Ascending aorta (tissue), 2 donors: ENCODE data around the gene BCL2L12. TPM values are rescaled to one million over a fixed set of nuclear protein-coding genes. Genes with fewer than 3 reads are reported as not detected.
A peak's percentile ranks its signal among the peaks of the same experiment; 100 is the strongest.

Source experiments
- DNase-seq, 2 donors: peaks; one replicate each; pipeline ENCODE4 v3.0.0-alpha.2; 2019; ENCODE audit warnings: low spot score in 2 of 2
- H3K27ac ChIP-seq, 2 donors: fragments of 200-600 bp; sonication (generic); one replicate each; pipeline ENCODE4 v1.5.1; 2016 to 2017; ENCODE audit warnings: mild to moderate bottlenecking in 1 of 2
- H3K27me3 ChIP-seq: fragments of 200-600 bp; sonication (generic); one replicate; pipeline ENCODE4 v1.5.1; 2017
- H3K36me3 ChIP-seq, 2 donors: fragments of 200-600 bp; sonication (generic); one replicate each; pipeline ENCODE4 v1.5.1; 2016
- H3K4me1 ChIP-seq, 2 donors: fragments of 200-600 bp; sonication (generic); one replicate each; pipeline ENCODE4 v1.5.1; 2016 to 2017; ENCODE audit warnings: mild to moderate bottlenecking in 1 of 2
- H3K4me3 ChIP-seq, 2 donors: fragments of 200-600 bp; sonication (generic); one replicate each; pipeline ENCODE4 v1.5.1; 2016 to 2017; ENCODE audit warnings: mild to moderate bottlenecking in 1 of 2
- H3K9me3 ChIP-seq, 2 donors: fragments of 200-600 bp; sonication (generic); one replicate each; pipeline ENCODE4 v1.5.1; 2016
- intact Hi-C: fragments of 100-400 bp; cut with DNase I; formaldehyde crosslinking; loops from one replicate; pipeline ENCODE4 v1.15.1; 2023
- total RNA-seq: library from RNA; depleted of rRNA; stranded (reverse); fragments of >200 nt; gene quantifications from one replicate; pipeline ENCODE4 v1.1.0, GENCODE V29; 2016
- TF ChIP-seq, protein P1 (sequence below), 3 experiments: fragments of 200-600 bp in 2 of 3; fragments of 450-650 bp in 1 of 3; sonication (generic) in 2 of 3; IDR thresholded peaks; one replicate each; pipeline ENCODE4 v1.5.1; 2016 to 2019; ENCODE audit warnings: antibody characterized with exemption in 3 of 3, mild to moderate bottlenecking in 1 of 3, moderate library complexity in 1 of 3

Gene BCL2L12
- total RNA-seq, 1 donor from 2014 or later, result 0.64 TPM

DNA sequence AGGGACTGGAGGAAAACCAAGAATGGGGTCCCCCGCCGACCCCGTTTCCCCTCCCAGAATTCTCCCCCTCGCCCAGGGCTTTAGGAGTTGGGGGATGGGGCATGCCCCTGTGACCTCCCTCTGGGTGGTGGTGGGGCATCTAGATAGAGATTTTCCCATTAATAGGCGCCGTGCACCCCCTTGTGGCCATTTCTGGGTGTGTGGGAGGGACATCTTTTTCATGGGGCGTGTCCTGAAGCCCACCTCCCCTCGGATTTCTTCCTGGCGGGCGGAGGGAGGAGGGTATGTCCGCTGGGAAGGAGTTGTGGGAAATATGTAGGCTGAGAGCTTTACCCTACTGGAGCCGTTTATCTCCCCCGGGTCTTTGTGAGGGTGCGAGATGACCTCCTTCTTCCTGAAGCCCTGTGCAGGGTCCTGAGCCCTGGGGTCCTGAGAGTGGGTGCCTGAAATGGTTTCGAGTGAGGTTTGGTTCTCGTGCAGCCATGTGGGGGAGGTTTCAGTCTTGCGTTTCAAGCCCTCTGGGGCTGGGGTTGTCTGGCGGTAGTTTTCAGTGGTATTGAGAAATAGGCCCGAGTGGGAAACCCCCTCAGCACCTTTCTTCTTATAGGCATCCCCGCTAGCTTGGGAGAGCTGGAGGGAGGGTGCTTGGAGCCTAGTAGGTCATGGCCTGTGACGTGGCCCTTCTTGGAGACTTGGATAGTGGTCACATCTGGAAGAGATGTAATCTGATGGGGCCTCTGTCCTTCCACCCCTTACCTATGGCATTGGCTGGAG is 12.4 kb downstream of the BCL2L12 start:
- Histone ChIP-seq H3K4me3 (peak overlapping the region; percentile 95 to 97), H3K36me3 (peaks cover 15 to 22% of the 10 kb centered on the region in 2 donors), H3K27ac (peak overlapping the region; percentile 93 to 94), H3K4me1 (peaks cover 0 to 23% of the 10 kb centered on the region in 2 donors), H3K9me3 (no peaks in the 10 kb centered on the region), H3K27me3 (no peaks in the 10 kb centered on the region)
- intact Hi-C loops, result loop anchor here (1.0 to 10.0 kb wide), 9 partner anchors 38 to 1043 kb away; partner anchors contain the start of genes ALDH16A1, DBP, DKKL1 and MED25
- DNase-seq, result peak in 1 of 2 donors; percentile 87
- TF ChIP-seq, protein P1, sequence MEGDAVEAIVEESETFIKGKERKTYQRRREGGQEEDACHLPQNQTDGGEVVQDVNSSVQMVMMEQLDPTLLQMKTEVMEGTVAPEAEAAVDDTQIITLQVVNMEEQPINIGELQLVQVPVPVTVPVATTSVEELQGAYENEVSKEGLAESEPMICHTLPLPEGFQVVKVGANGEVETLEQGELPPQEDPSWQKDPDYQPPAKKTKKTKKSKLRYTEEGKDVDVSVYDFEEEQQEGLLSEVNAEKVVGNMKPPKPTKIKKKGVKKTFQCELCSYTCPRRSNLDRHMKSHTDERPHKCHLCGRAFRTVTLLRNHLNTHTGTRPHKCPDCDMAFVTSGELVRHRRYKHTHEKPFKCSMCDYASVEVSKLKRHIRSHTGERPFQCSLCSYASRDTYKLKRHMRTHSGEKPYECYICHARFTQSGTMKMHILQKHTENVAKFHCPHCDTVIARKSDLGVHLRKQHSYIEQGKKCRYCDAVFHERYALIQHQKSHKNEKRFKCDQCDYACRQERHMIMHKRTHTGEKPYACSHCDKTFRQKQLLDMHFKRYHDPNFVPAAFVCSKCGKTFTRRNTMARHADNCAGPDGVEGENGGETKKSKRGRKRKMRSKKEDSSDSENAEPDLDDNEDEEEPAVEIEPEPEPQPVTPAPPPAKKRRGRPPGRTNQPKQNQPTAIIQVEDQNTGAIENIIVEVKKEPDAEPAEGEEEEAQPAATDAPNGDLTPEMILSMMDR (IDR thresholded peaks at IDR 0.05), result peak; percentile 30 to 57 (median 54)

DNA sequence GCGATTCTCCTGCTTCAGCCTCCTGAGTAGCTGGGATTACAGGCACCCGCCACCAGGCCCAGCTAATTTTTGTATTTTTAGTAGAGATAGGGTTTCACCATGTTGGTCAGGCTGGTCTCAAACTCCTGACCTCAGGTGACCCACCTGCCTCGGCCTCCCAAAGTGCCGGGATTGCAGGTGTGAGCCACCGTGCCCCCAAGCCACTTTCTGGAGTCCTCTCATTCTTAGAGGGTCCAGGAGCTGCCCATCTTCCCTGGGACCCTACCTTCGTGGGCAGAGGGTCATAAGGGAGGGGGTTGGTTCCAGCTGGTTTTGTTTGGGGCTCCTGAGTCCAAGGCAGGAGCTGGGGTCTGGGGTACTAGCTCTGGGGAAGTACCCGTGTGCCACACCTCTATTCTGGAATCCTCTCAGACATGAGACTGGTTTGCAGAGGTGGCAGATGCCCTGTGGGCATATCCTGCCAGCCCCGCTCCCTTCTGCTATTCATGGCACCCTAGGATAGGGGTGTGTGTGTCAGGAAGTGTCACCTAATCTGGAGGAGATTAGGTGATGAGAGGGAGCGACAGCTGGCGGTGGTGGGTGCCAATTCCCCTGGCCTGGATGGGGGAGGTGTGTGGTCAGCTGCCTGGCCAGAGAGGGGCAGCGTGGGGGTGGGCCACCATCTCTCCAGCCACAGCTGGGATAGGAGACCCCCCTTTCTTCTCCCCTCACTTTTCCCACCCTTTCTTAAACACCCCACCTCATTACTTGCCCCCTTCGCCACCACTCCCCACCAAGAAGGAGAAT is 13.4 kb downstream of the BCL2L12 start:
- Histone ChIP-seq H3K27ac (no peak overlapping the region), H3K4me3 (no peak overlapping the region), H3K4me1 (peaks cover 0 to 23% of the 10 kb centered on the region in 2 donors), H3K27me3 (no peaks in the 10 kb centered on the region), H3K9me3 (no peaks in the 10 kb centered on the region), H3K36me3 (peaks cover 25 to 33% of the 10 kb centered on the region in 2 donors)
- no peak for DNase-seq
- TF ChIP-seq, protein P1 (IDR thresholded peaks at IDR 0.05), result no peak
- intact Hi-C loops, result loop anchor here (5.0 to 10.0 kb wide), 5 partner anchors 182 to 1044 kb away; partner anchors contain the start of genes ALDH16A1, DBP, DKKL1 and PIH1D1

DNA sequence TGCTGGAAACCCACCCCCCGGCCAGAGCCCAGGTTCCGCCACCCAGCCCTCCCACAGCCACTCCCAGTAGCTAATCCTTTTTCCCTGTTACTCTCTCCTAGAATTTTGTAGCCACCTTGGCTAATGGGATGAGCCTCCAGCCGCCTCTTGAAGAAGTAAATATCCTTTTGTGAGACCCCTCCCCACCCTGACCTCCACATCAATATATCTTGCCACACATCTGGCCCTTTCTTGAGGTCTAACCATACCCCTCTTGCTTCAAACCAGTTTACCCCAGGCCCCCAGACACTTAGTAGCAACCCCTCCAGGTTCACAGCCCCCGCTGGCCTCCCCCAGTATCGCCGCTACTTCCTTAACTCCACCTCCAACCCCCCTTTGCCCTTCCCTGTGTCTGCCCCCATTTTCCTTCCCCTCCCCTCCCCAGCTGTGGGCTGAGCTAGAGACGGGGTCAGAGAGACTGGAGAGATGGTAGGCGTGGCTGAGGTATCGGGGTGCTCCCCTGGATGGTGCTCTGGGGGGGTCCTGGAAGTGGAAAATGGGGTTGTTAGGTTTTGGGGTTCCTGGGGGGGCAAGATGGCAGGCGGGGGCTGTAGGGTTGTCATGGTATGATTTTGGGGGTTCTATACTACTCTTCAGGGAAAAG is 14.2 kb downstream of the BCL2L12 start:
- H3K27ac ChIP-seq, result peak overlapping the region in 1 of 2 donors; percentile 1
- intact Hi-C loops, result loop anchor here (5.0 to 10.0 kb wide), 5 partner anchors 183 to 1045 kb away; partner anchors contain the start of genes ALDH16A1, DBP, DKKL1 and PIH1D1
- H3K27me3 ChIP-seq, result no peaks in the 10 kb centered on the region
- no peak for DNase-seq
- peaks cover 32 to 41% of the 10 kb centered on the region in 2 donors for H3K36me3 ChIP-seq
- H3K9me3 ChIP-seq, result no peaks in the 10 kb centered on the region
- TF ChIP-seq, protein P1 (IDR thresholded peaks at IDR 0.05), result no peak
- H3K4me3 ChIP-seq, result no peak overlapping the region
- H3K4me1 ChIP-seq, result peaks cover 0 to 23% of the 10 kb centered on the region in 2 donors

DNA sequence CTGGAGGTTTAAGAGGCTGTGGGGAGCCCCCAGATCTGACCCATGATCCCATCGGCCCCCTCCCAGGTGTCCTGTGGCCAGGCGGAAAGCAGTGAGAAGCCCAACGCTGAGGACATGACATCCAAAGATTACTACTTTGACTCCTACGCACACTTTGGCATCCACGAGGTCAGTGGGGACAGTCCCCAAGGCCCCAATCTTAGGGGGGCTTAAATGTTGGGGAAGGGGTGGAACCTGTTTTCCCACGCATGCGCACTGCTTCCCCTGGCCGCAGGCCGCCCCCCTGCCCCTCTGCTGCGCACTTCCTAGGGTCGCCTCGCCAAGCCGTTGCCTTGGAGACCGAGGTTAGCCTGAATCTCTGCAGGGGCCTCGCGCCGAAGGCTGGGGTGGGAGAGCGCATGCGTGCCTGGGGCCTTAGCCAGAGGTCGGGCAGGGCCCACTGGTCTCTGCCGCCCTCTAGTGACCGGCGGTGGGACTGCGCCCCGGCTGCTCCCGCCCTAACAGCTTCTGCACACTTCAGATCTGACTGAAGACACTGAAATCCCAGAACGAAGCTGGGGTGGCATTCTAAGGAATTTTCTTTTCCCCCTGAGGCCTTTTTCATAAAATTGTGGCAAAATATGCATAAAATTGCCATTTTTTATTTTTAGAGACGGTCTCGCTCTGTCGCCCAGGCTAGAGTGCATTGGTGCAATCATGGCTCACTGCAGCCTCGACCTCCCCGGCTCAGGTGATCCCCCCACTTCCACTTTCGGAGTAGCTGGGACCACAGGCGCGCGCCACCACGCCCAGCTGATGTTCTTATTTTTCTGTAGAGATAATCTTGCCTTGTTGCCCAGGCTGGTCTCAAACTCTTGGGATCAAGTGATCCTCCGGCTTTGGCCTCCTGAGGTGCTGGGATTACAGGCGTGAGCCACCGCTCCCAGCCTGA is 15.0 kb downstream of the BCL2L12 start:
- intact Hi-C loops, result no loop called here
- peak; percentile 42 to 93 for DNase-seq
- H3K4me1 ChIP-seq, result peaks cover 0 to 23% of the 10 kb centered on the region in 2 donors

More for the DNA sequence above, 15.0 kb downstream of the BCL2L12 start:
- no peaks in the 10 kb centered on the region for H3K9me3 ChIP-seq
- H3K27me3 ChIP-seq, result no peaks in the 10 kb centered on the region
- TF ChIP-seq, protein P1 (IDR thresholded peaks at IDR 0.05), result peak; percentile 98 to 100 (median 99)
- H3K4me3 ChIP-seq, result peak overlapping the region; percentile 9 to 30
- H3K27ac ChIP-seq, result peak overlapping the region in 1 of 2 donors; percentile 1
- peaks cover 40 to 48% of the 10 kb centered on the region in 2 donors for H3K36me3 ChIP-seq
